Endothelial cell (in vitro differentiated cells): ENCODE results near the gene KRTAP12-1. TPM values are rescaled to one million over a fixed set of nuclear protein-coding genes. Genes with fewer than 3 reads are reported as not detected.
"Not testable (repeated sequence)": the region's sequence is repeated elsewhere in the genome, so short reads cannot be mapped to it uniquely, and the experiment has no call there.

Experiments
- DNase-seq: peaks from one replicate; pipeline ENCODE4 v3.0.0; 2021; ENCODE audit warnings: low spot score
- H3K27ac Mint-ChIP-seq: one replicate; pipeline ENCODE4 v1.8.0; 2021; ENCODE audit warnings: mixed read lengths, inconsistent platforms; ENCODE audit not compliant: unreplicated experiment
- H3K27me3 Mint-ChIP-seq: one replicate; pipeline ENCODE4 v1.8.0; 2021; ENCODE audit warnings: mild to moderate bottlenecking, moderate library complexity, mixed read lengths, inconsistent platforms; ENCODE audit not compliant: unreplicated experiment
- H3K36me3 Mint-ChIP-seq: one replicate; pipeline ENCODE4 v1.8.0; 2021; ENCODE audit warnings: mild to moderate bottlenecking, low read depth, mixed read lengths, inconsistent platforms; ENCODE audit not compliant: unreplicated experiment
- H3K4me1 Mint-ChIP-seq: one replicate; pipeline ENCODE4 v1.8.0; 2021; ENCODE audit warnings: mild to moderate bottlenecking, mixed read lengths, inconsistent platforms; ENCODE audit not compliant: unreplicated experiment
- H3K4me3 Mint-ChIP-seq: one replicate; pipeline ENCODE4 v1.8.0; 2021; ENCODE audit warnings: mild to moderate bottlenecking, mixed read lengths, inconsistent platforms; ENCODE audit not compliant: unreplicated experiment
- H3K9me3 Mint-ChIP-seq: one replicate; pipeline ENCODE4 v1.8.0; 2021; ENCODE audit warnings: mixed read lengths, inconsistent platforms; ENCODE audit not compliant: unreplicated experiment
- CTCF ChIP-seq: fragments of 200-600 bp; sonication (generic); IDR thresholded peaks from one replicate; pipeline ENCODE4 v1.5.0; 2021; ENCODE audit warnings: antibody characterized with exemption; ENCODE audit not compliant: unreplicated experiment
- total RNA-seq: library from RNA; stranded (reverse); fragmentation: NEBNext Ultra II Directional; extraction: Animal tissue kit (Norgen Biotek cat#: 25700); gene quantifications from one replicate; pipeline ENCODE4 v1.2.1, GENCODE V29; 2021; ENCODE audit not compliant: unreplicated experiment

KRTAP12-1 gene
- total RNA-seq, 1 donor from 2014 or later, result not detected

- H3K9me3 Mint-ChIP-seq, result no peaks in the 10 kb centered on the region
- no peak for TF ChIP-seq CTCF
- peaks cover 7% of the 10 kb centered on the region for H3K27me3 Mint-ChIP-seq
- no peak overlapping the region for H3K27ac Mint-ChIP-seq
- peaks cover 2% of the 10 kb centered on the region for H3K4me1 Mint-ChIP-seq
- no peak for DNase-seq
- no peak overlapping the region for H3K4me3 Mint-ChIP-seq
- no peaks in the 10 kb centered on the region for H3K36me3 Mint-ChIP-seq
These were observed 13.2 kb upstream of the KRTAP12-1 start for GRCh38 chr21:44695184-44695583.

GRCh38 chr21:44694776-44695175 is 12.8 kb upstream of the KRTAP12-1 start:
- TF ChIP-seq CTCF, result no peak
- H3K36me3 Mint-ChIP-seq, result no peaks in the 10 kb centered on the region
- DNase-seq, result no peak
- H3K27me3 Mint-ChIP-seq, result peaks cover 7% of the 10 kb centered on the region
- no peak overlapping the region for H3K27ac Mint-ChIP-seq
- H3K4me3 Mint-ChIP-seq, result no peak overlapping the region
- no peaks in the 10 kb centered on the region for H3K9me3 Mint-ChIP-seq
- peaks cover 2% of the 10 kb centered on the region for H3K4me1 Mint-ChIP-seq

- Mint-ChIP-seq H3K36me3 (no peaks in the 10 kb centered on the region), H3K4me1 (no peaks in the 10 kb centered on the region), H3K27ac (no peak overlapping the region), H3K4me3 (no peak overlapping the region), H3K9me3 (no peaks in the 10 kb centered on the region), H3K27me3 (peaks cover 8% of the 10 kb centered on the region)
- TF ChIP-seq CTCF, result no peak
- DNase-seq, result no peak
These were observed 11.0 kb upstream of the KRTAP12-1 start for GRCh38 chr21:44692798-44693512.

- Mint-ChIP-seq H3K9me3 (no peaks in the 10 kb centered on the region), H3K4me3 (no peak overlapping the region), H3K4me1 (peaks cover 2% of the 10 kb centered on the region), H3K27me3 (peaks cover 8% of the 10 kb centered on the region), H3K27ac (no peak overlapping the region), H3K36me3 (no peaks in the 10 kb centered on the region)
- DNase-seq, result no peak
- TF ChIP-seq CTCF, result no peak
These were observed 9.7 kb upstream of the KRTAP12-1 start for GRCh38 chr21:44691686-44692085.

- H3K9me3 Mint-ChIP-seq, H3K4me1 Mint-ChIP-seq, H3K27me3 Mint-ChIP-seq, H3K36me3 Mint-ChIP-seq, DNase-seq, H3K4me3 Mint-ChIP-seq, H3K27ac Mint-ChIP-seq: not testable (repeated sequence)
These were observed 7.8 kb upstream of the KRTAP12-1 start for GRCh38 chr21:44689740-44690139.
